ENCODE measurements around the gene ICAM2. TPM values are rescaled to one million over a fixed set of nuclear protein-coding genes. Genes with fewer than 3 reads are reported as not detected.

ICAM2 gene
- polyA plus RNA-seq, 1 of the 3 experiments (the other 2 are of a cell fraction): 0.08 TPM

GRCh38 chr17:63961355-63962212, 58.8 kb downstream of the ICAM2 start:
- DNase-seq: peak; percentile 79
- ChIA-PET POLR2A (no interaction called here), CTCF (interaction anchor here (1.2 to 7.9 kb wide), 4 partner anchors 11 to 67 kb away, joined by 5 to 69 read pairs (median 8); no protein-coding TSS in a partner anchor)
- H3K79me2 ChIP-seq (ENCODE audit: insufficient read depth): no peaks in the 10 kb centered on the region
- H3K4me3 ChIP-seq (ENCODE audit: low read depth in 2 of 2, low read length in 1 of 2): no peak overlapping the region
- no peak overlapping the region for H2AFZ ChIP-seq (ENCODE audit: low read depth)
- no peak overlapping the region for H3K27ac ChIP-seq (ENCODE audit: low read depth in 2 of 2, low read length in 1 of 2)
- no peaks in the 10 kb centered on the region for H3F3A ChIP-seq (replicated peaks; ENCODE audit: insufficient read depth)
- H3K9me3 ChIP-seq: no peaks in the 10 kb centered on the region
- no peak overlapping the region for H3K4me2 ChIP-seq
- no peak overlapping the region for H3K9ac ChIP-seq
- H3K4me1 ChIP-seq (ENCODE audit: control insufficient read depth in 1 of 2, insufficient read depth in 2 of 2, low read depth in 1 of 2, low read length in 1 of 2): no peaks in the 10 kb centered on the region
- H3K27me3 ChIP-seq (ENCODE audit: insufficient read depth): no peaks in the 10 kb centered on the region
- no peak for TF ChIP-seq MAX (IDR thresholded peaks at IDR 0.05; ENCODE audit: low read depth)
- TF ChIP-seq RXRA (IDR thresholded peaks at IDR 0.05; ENCODE audit: borderline replicate concordance, low read depth): no peak
- no peak for TF ChIP-seq MXI1 (IDR thresholded peaks at IDR 0.05; ENCODE audit: low read depth, low read length)
- TF ChIP-seq TCF12 (IDR thresholded peaks at IDR 0.05): no peak
- no peak for TF ChIP-seq NRF1 (IDR thresholded peaks at IDR 0.05; ENCODE audit: low read depth, low read length)
- no peak for TF ChIP-seq ELF1 (IDR thresholded peaks at IDR 0.05)
- TF ChIP-seq GABPA (IDR thresholded peaks at IDR 0.05; ENCODE audit: low read depth): no peak
- no peak for TF ChIP-seq IRF3 (IDR thresholded peaks at IDR 0.05; ENCODE audit: low read depth, low read length)
- TF ChIP-seq REST (IDR thresholded peaks at IDR 0.05; ENCODE audit: low read depth, low read length): no peak
- TF ChIP-seq RFX5 (IDR thresholded peaks at IDR 0.05; ENCODE audit: low read length): no peak
- no peak for TF ChIP-seq ZBTB33 (IDR thresholded peaks at IDR 0.05; ENCODE audit: borderline replicate concordance, low read depth)
- no peak for TF ChIP-seq EZH2phosphoT487 (IDR thresholded peaks at IDR 0.05; ENCODE audit: borderline replicate concordance, low read depth)
- TF ChIP-seq FOXJ3 (CRISPR knock-in tag; IDR thresholded peaks at IDR 0.05): no peak
- no peak for TF ChIP-seq TEAD4 (IDR thresholded peaks at IDR 0.05; ENCODE audit: borderline replicate concordance, insufficient read depth)
- no peak for TF ChIP-seq USF2 (IDR thresholded peaks at IDR 0.05; ENCODE audit: borderline replicate concordance, low read depth, low read length)
- no peak for TF ChIP-seq SMC3 (IDR thresholded peaks at IDR 0.05; ENCODE audit: low read depth, low read length)
- TF ChIP-seq USF1 (IDR thresholded peaks at IDR 0.05; ENCODE audit: borderline replicate concordance, low read depth): no peak
- 74% methylated on average over 34 of the region's 37 CpGs for WGBS (ENCODE audit: low lambda C conversion rate)
- no peaks in the 10 kb centered on the region for H3K9me2 ChIP-seq
- H4K20me1 ChIP-seq (ENCODE audit: insufficient read depth): no peaks in the 10 kb centered on the region
- no peaks in the 10 kb centered on the region for H3K36me3 ChIP-seq (replicated peaks in 1 of 2; ENCODE audit: control insufficient read depth in 1 of 2, insufficient read depth in 2 of 2, low read length in 1 of 2)

All from SK-N-SH (cell line).